ENCODE data around the gene C1orf52. TPM values are rescaled to one million over a fixed set of nuclear protein-coding genes. Genes with fewer than 3 reads are reported as not detected.

Gene C1orf52
- total RNA-seq, 1 experiment from 2014 or later: 51.6 TPM

DNA sequence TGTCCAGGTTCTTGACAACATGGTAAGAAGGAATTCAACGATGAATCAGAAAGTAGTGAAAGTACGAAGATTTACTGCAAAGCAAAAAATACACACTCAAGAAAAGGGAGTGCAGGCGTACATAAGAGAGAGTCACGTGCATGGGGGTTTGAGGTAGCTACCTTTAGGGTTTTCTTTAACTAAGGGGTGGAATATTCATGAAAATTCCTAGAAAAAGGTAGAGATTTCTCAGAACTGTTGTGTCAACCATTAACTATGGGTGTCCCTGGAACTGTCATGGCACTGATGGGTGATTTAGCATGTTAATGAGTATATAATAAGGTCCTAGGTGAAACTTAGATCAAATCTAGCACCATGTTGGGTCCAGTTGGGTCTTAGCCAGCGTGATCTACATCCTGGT is 36.1 kb downstream of the C1orf52 start:
- CTCF ChIA-PET: no interaction called here
- no peak overlapping the region for H3K27ac ChIP-seq (ENCODE audit: low read length)
- BruUV-seq (replicated peaks): no TSS peak
- POLR2A ChIA-PET: no interaction called here
- TF ChIP-seq SIN3A (IDR thresholded peaks at IDR 0.05; ENCODE audit: borderline replicate concordance, insufficient read depth, low read depth, low read length) (no peak), POLR2AphosphoS5 (IDR thresholded peaks at IDR 0.05; ENCODE audit: low read depth, low read length) (no peak), TCF7L2 (IDR thresholded peaks at IDR 0.05; ENCODE audit: low read depth, low read length) (no peak)
- TF ChIP-seq, protein P1, sequence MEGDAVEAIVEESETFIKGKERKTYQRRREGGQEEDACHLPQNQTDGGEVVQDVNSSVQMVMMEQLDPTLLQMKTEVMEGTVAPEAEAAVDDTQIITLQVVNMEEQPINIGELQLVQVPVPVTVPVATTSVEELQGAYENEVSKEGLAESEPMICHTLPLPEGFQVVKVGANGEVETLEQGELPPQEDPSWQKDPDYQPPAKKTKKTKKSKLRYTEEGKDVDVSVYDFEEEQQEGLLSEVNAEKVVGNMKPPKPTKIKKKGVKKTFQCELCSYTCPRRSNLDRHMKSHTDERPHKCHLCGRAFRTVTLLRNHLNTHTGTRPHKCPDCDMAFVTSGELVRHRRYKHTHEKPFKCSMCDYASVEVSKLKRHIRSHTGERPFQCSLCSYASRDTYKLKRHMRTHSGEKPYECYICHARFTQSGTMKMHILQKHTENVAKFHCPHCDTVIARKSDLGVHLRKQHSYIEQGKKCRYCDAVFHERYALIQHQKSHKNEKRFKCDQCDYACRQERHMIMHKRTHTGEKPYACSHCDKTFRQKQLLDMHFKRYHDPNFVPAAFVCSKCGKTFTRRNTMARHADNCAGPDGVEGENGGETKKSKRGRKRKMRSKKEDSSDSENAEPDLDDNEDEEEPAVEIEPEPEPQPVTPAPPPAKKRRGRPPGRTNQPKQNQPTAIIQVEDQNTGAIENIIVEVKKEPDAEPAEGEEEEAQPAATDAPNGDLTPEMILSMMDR (IDR thresholded peaks at IDR 0.05): no peak
- TF ChIP-seq, protein P2, sequence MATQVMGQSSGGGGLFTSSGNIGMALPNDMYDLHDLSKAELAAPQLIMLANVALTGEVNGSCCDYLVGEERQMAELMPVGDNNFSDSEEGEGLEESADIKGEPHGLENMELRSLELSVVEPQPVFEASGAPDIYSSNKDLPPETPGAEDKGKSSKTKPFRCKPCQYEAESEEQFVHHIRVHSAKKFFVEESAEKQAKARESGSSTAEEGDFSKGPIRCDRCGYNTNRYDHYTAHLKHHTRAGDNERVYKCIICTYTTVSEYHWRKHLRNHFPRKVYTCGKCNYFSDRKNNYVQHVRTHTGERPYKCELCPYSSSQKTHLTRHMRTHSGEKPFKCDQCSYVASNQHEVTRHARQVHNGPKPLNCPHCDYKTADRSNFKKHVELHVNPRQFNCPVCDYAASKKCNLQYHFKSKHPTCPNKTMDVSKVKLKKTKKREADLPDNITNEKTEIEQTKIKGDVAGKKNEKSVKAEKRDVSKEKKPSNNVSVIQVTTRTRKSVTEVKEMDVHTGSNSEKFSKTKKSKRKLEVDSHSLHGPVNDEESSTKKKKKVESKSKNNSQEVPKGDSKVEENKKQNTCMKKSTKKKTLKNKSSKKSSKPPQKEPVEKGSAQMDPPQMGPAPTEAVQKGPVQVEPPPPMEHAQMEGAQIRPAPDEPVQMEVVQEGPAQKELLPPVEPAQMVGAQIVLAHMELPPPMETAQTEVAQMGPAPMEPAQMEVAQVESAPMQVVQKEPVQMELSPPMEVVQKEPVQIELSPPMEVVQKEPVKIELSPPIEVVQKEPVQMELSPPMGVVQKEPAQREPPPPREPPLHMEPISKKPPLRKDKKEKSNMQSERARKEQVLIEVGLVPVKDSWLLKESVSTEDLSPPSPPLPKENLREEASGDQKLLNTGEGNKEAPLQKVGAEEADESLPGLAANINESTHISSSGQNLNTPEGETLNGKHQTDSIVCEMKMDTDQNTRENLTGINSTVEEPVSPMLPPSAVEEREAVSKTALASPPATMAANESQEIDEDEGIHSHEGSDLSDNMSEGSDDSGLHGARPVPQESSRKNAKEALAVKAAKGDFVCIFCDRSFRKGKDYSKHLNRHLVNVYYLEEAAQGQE (IDR thresholded peaks at IDR 0.05; ENCODE audit: insufficient read depth in 1 of 2, low read depth in 2 of 2, low read length in 1 of 2): no peak
- in situ Hi-C loops (cut with HindIII; ENCODE audit: low pct_unique_long_range_greater_than_20kb, low sequenced_read_pairs): no loop called here
- intact Hi-C loops (cut with micrococcal nuclease; ENCODE audit: unreplicated experiment): no loop called here
- no peak for DNase-seq (ENCODE audit: low read depth, low spot score)
- H3K27me3 ChIP-seq (ENCODE audit: control insufficient read depth, insufficient read depth, low read length): no peaks in the 10 kb centered on the region
- no peak overlapping the region for H3K4me3 ChIP-seq (ENCODE audit: low read depth in 2 of 2, low read length in 2 of 2)
- H3K36me3 ChIP-seq (ENCODE audit: control insufficient read depth, insufficient read depth, low read length): no peaks in the 10 kb centered on the region
- ATAC-seq: no peak
- no peaks in the 10 kb centered on the region for H3K9me3 ChIP-seq (ENCODE audit: control insufficient read depth, insufficient read depth, low read depth, low read length)
- H3K4me1 ChIP-seq (ENCODE audit: control insufficient read depth, insufficient read depth, low read length): peaks cover 5% of the 10 kb centered on the region; the same call in 1 of the 2 replicates

DNA sequence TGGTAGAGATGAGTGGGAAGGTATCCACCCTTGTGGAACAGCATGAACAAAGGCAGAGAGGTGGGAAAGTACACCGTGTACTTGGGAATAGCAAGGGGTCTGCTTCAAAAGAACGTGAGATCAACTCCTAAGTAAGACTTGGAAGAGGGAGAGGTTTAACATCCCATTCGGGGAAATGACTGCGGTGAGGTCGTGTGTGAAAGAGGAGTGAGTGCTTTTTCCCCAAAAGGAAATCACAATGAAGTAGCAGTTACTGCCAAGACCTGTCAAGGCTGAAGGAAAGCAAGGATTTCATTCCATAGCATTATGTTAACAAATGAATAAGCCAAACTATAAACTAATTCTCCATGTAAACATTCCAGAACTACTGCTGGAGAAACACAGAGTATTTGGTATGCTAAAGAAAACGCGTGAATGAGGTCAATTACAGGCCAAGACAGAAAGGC is 38.7 kb downstream of the C1orf52 start:
- no peak for DNase-seq (ENCODE audit: low read depth, low spot score)
- in situ Hi-C loops (cut with HindIII; ENCODE audit: low pct_unique_long_range_greater_than_20kb, low sequenced_read_pairs) (no loop called here), intact Hi-C loops (cut with micrococcal nuclease; ENCODE audit: unreplicated experiment) (no loop called here)
- ChIA-PET POLR2A (no interaction called here), CTCF (interaction anchor here (0.7 to 1.2 kb wide), 2 partner anchors 14 to 39 kb away, joined by 3 to 4 read pairs; partner anchors contain the start of gene C1orf52)
- Histone ChIP-seq H3K4me1 (ENCODE audit: control insufficient read depth, insufficient read depth, low read length) (peaks cover 5% of the 10 kb centered on the region; the same call in 1 of the 2 replicates), H3K9me3 (ENCODE audit: control insufficient read depth, insufficient read depth, low read depth, low read length) (no peaks in the 10 kb centered on the region), H3K4me3 (ENCODE audit: low read depth in 2 of 2, low read length in 2 of 2) (no peak overlapping the region), H3K27me3 (ENCODE audit: control insufficient read depth, insufficient read depth, low read length) (no peaks in the 10 kb centered on the region), H3K27ac (ENCODE audit: low read length) (no peak overlapping the region; the same call in 1 of the 2 replicates), H3K36me3 (ENCODE audit: control insufficient read depth, insufficient read depth, low read length) (no peaks in the 10 kb centered on the region)
- BruUV-seq (replicated peaks): no TSS peak
- no peak for ATAC-seq
- TF ChIP-seq, protein P2 (IDR thresholded peaks at IDR 0.05; ENCODE audit: insufficient read depth in 1 of 2, low read depth in 2 of 2, low read length in 1 of 2): no peak
- no peak for TF ChIP-seq POLR2AphosphoS5 (IDR thresholded peaks at IDR 0.05; ENCODE audit: low read depth, low read length)
- no peak for TF ChIP-seq TCF7L2 (IDR thresholded peaks at IDR 0.05; ENCODE audit: low read depth, low read length)
- TF ChIP-seq, protein P1 (IDR thresholded peaks at IDR 0.05): no peak
- no peak for TF ChIP-seq SIN3A (IDR thresholded peaks at IDR 0.05; ENCODE audit: borderline replicate concordance, insufficient read depth, low read depth, low read length)
